Type B pancreatic cell (in vitro differentiated cells): ENCODE measurements around the gene CHPT1. TPM values are rescaled to one million over a fixed set of nuclear protein-coding genes. Genes with fewer than 3 reads are reported as not detected.

Experiments
- DNase-seq: peaks from one replicate; pipeline ENCODE4 v3.0.0; 2021; ENCODE audit warnings: mixed read lengths; ENCODE audit not compliant: unreplicated experiment; ENCODE audit errors: extremely low spot score
- H3K27ac Mint-ChIP-seq: 2 replicates; pipeline ENCODE4 v1.8.0; 2021; ENCODE audit warnings: mild to moderate bottlenecking, mixed read lengths
- H3K27me3 Mint-ChIP-seq: 2 replicates; pipeline ENCODE4 v1.8.0; 2021; ENCODE audit warnings: mixed read lengths
- H3K36me3 Mint-ChIP-seq: 2 replicates; pipeline ENCODE4 v1.8.0; 2021; ENCODE audit warnings: mixed read lengths
- H3K4me1 Mint-ChIP-seq: one replicate; pipeline ENCODE4 v1.8.0; 2021; ENCODE audit warnings: mixed read lengths; ENCODE audit not compliant: unreplicated experiment
- H3K4me3 Mint-ChIP-seq: 2 replicates; pipeline ENCODE4 v1.8.0; 2021; ENCODE audit warnings: mild to moderate bottlenecking, mixed read lengths
- H3K9me3 Mint-ChIP-seq: 2 replicates; pipeline ENCODE4 v1.8.0; 2021; ENCODE audit warnings: mixed read lengths
- CTCF ChIP-seq: fragments of 200-600 bp; sonication (generic); conservative IDR thresholded peaks from 2 replicates; pipeline ENCODE4 v1.5.0; 2021; ENCODE audit warnings: antibody characterized with exemption, mild to moderate bottlenecking
- long read RNA-seq: library from polyadenylated mRNA; unstranded; transcript quantifications from one replicate; pipeline ENCODE4 v2.0.0, GENCODE V29; 2020
- total RNA-seq: library from RNA; stranded (reverse); gene quantifications from 2 replicates; pipeline ENCODE4 v1.2.1, GENCODE V29; 2021; ENCODE audit warnings: low replicate concordance

Gene CHPT1
- total RNA-seq: 26.4 and 35.2 TPM in 2 replicates
- long read RNA-seq, partial matches to known transcripts: 0 of 4 reads
- long read RNA-seq, other reads (novel, unspliced or antisense): 1 of 4 reads

DNA sequence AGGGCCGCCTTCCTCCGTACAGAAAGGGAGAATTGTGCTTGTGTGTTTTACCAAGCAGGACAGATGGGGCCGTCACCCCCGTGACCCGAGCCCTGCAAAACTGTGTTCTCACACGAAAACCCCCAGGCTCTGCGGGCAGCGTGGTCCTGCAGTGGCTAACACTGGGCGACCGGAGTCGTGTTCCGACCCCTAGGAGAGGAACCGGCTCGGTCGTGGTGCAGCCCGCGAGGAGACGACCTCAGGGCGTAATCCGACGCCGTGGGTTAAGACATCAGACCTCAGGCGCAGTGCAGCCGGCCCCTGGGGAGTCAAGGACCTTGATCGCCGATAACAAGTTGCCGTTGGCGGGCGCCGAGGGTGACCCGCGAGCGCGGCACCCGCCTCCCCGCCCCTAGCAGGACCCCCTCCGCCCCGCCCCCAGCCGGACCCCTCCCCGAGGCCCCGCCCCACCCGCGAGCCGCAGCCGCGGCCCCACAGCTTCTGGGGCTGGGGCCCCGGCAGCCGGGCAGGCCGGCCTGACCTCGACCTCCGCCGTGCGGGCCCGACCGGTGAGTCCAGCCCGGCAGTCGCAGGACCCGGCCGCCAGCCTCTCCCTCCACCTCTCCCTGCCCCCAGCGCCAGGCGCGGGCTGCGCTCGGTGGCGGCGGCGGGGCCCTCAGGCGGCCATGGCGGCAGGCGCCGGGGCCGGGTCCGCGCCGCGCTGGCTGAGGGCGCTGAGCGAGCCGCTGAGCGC, at the start of gene CHPT1:
CHPT1 (plus strand) TSS at position 444 of the 733 bp plus-strand sequence; CDS start at position 666, 222 bp downstream.
- Mint-ChIP-seq H3K4me1 (peaks cover 45% of the 10 kb centered on the region), H3K27ac (peak within 1 kb of the TSS; percentile 91), H3K27me3 (no peaks in the 10 kb centered on the region), H3K4me3 (peak within 1 kb of the TSS; percentile 93), H3K9me3 (no peaks in the 10 kb centered on the region), H3K36me3 (no peaks in the 10 kb centered on the region)
- peak; percentile 80 for DNase-seq
- TF ChIP-seq CTCF: no peak

- Mint-ChIP-seq H3K36me3 (no peaks in the 10 kb centered on the region), H3K9me3 (no peaks in the 10 kb centered on the region), H3K27ac (no peak overlapping the region), H3K4me1 (peaks cover 4% of the 10 kb centered on the region), H3K4me3 (no peak overlapping the region), H3K27me3 (peaks cover 16% of the 10 kb centered on the region)
- no peak for DNase-seq
- no peak for TF ChIP-seq CTCF
These were observed 49.7 kb upstream of the CHPT1 start for GRCh38 chr12:101647711-101648110.

- Mint-ChIP-seq H3K9me3 (no peaks in the 10 kb centered on the region), H3K27me3 (peaks cover 12% of the 10 kb centered on the region), H3K27ac (no peak overlapping the region), H3K4me1 (peaks cover 4% of the 10 kb centered on the region), H3K4me3 (no peak overlapping the region), H3K36me3 (no peaks in the 10 kb centered on the region)
- DNase-seq: no peak
- TF ChIP-seq CTCF: no peak
These were observed 49.2 kb upstream of the CHPT1 start for GRCh38 chr12:101648195-101648594.

DNA sequence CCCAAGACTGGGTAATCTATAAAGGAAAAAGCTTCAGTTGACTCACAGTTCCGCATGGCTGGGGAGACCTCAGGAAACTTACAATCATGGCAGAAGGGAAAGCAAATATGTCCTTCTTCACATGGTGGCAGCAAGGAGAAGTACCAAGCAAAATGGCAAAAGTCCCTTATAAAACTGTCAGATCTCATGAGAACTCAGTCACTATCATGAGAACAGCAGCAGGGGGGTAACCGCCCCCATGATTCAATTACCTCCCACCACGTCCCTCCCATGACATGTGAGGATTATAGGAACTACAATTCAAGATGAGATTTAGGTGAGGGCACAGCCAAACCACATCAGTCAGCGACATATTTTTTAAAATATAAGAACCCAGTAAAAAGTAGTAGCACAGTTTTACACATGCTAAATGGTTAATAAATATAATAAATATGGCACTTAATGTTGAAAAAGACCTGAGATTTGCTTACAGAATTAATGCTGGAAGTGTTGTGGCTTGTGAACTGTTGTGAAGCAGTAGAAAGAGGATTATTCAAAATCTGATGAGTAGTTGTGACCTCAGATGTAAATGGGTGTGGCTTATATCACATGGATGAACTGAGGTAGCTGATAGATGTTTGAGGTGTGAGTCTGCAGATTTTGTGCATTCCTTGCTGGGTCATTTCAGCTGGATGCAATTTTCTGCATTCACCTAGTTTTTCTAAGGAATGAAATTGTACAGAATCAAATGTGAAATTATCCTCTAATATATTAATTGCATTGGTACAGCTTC, 46.9 kb upstream of the CHPT1 start:
- H3K4me1 Mint-ChIP-seq: peaks cover 4% of the 10 kb centered on the region
- DNase-seq: no peak
- TF ChIP-seq CTCF: no peak
- H3K36me3 Mint-ChIP-seq: no peaks in the 10 kb centered on the region
- peaks cover 4% of the 10 kb centered on the region for H3K27me3 Mint-ChIP-seq
- H3K4me3 Mint-ChIP-seq: no peak overlapping the region
- H3K9me3 Mint-ChIP-seq: no peaks in the 10 kb centered on the region
- no peak overlapping the region for H3K27ac Mint-ChIP-seq

DNA sequence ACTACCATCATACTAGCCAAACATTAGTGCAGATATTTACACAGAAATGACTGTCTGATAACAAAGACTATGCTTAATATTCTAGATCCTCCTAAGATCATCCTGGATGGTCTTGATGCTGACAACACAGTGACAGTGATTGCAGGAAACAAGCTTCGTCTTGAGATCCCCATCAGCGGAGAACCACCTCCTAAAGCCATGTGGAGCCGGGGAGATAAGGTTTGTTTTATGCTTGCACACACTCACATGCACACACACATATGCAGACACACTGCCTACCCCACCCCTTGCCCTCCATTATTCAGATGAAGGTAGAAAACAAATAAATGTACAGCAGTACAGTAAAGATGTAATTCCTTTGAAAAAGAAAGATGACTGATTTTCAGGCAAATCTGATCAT, 44.4 kb upstream of the CHPT1 start:
- no peak for TF ChIP-seq CTCF
- DNase-seq: no peak
- Mint-ChIP-seq H3K4me1 (no peaks in the 10 kb centered on the region), H3K4me3 (no peak overlapping the region), H3K9me3 (no peaks in the 10 kb centered on the region), H3K27ac (no peak overlapping the region), H3K36me3 (no peaks in the 10 kb centered on the region), H3K27me3 (no peaks in the 10 kb centered on the region)
